Umbilical cord (tissue), 2 donors: Measurements from ENCODE around the gene INVS. TPM values are rescaled to one million over a fixed set of nuclear protein-coding genes. Genes with fewer than 3 reads are reported as not detected.
A peak's percentile ranks its signal among the peaks of the same experiment; 100 is the strongest.
"Not testable (repeated sequence)": the region's sequence is repeated elsewhere in the genome, so short reads cannot be mapped to it uniquely, and the experiment has no call there.

Experiments
- DNase-seq: peaks from one replicate; pipeline ENCODE4 v3.0.0-alpha.2; 2015; ENCODE audit warnings: low spot score
- total RNA-seq: library from RNA; depleted of rRNA; stranded (reverse); fragments of >200 nt; gene quantifications from one replicate; pipeline ENCODE4 v1.2.3, GENCODE V29; 2014; ENCODE audit warnings: low replicate concordance; ENCODE audit not compliant: insufficient read depth

The INVS gene, protein sequence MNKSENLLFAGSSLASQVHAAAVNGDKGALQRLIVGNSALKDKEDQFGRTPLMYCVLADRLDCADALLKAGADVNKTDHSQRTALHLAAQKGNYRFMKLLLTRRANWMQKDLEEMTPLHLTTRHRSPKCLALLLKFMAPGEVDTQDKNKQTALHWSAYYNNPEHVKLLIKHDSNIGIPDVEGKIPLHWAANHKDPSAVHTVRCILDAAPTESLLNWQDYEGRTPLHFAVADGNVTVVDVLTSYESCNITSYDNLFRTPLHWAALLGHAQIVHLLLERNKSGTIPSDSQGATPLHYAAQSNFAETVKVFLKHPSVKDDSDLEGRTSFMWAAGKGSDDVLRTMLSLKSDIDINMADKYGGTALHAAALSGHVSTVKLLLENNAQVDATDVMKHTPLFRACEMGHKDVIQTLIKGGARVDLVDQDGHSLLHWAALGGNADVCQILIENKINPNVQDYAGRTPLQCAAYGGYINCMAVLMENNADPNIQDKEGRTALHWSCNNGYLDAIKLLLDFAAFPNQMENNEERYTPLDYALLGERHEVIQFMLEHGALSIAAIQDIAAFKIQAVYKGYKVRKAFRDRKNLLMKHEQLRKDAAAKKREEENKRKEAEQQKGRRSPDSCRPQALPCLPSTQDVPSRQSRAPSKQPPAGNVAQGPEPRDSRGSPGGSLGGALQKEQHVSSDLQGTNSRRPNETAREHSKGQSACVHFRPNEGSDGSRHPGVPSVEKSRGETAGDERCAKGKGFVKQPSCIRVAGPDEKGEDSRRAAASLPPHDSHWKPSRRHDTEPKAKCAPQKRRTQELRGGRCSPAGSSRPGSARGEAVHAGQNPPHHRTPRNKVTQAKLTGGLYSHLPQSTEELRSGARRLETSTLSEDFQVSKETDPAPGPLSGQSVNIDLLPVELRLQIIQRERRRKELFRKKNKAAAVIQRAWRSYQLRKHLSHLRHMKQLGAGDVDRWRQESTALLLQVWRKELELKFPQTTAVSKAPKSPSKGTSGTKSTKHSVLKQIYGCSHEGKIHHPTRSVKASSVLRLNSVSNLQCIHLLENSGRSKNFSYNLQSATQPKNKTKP
- total RNA-seq: 72.2 TPM

DNA sequence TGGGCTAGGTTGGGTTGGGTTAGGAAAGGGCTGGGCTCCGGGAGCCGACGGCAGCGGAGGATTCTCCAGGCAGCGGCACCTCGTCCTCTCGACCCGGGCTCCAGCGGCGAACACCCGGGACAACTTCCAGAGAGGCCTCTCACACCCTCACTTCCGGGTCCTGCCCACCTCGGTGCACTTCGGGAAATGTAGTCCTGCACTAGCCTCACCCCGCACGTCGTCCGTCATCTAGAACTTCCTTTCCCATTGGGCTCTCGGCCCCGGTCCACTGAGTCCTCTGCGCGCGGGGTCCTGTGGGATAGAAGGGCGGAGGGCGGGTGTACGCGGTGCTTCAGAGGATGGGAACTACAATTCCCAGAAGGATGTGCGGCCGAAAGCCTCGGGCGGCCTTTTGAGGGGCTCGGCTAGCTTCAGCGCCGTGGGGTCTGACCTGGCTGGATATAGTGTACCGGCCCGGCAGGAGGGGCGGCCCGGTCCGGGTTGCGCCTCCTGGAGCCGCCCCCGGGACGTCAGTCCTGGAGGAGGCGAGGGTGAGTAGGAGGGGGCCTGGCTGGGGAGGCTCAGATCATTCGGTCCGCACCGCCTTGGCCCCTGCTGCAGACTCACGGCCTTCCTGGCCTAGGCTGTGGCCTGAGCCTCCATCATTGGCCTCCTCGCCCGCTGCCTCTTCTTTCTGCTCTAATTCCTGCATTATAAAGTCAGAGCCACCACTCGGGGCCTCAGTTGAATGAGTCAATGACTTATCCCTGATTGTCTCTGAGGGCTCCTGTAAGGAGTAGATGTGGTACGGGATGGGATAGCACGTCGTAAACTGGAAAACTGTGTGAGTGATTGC is at the start of gene INVS, which contains the start of gene ERP44:
Gene INVS, plus strand, starts transcription at position 357 of the 835 bp plus-strand sequence. CDS start 5,279 bp downstream, outside the sequence.
Gene ERP44, minus strand, starts transcription at position 114 of the 835 bp plus-strand sequence. CDS start 160 bp downstream, outside the sequence.
- DNase-seq: peak; percentile 100

DNA sequence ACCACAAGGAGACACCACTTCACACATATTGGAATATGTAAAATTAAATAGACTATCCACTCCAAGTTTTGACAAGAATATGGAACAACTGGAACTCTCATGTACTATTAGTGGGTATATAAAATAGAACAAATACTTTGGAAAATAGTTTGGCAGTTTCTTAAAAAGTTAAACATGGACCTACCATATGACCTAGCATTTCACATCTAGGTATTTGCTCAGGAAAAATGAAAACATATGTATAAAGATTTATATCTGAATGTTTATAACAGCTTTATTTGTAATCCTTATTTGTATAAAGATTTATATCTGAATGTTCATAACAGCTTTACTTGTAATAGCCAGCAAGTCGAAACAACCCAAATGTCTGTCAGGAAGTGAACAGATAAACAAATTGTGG is 49.5 kb upstream of the INVS start:
- no peak for DNase-seq

DNA sequence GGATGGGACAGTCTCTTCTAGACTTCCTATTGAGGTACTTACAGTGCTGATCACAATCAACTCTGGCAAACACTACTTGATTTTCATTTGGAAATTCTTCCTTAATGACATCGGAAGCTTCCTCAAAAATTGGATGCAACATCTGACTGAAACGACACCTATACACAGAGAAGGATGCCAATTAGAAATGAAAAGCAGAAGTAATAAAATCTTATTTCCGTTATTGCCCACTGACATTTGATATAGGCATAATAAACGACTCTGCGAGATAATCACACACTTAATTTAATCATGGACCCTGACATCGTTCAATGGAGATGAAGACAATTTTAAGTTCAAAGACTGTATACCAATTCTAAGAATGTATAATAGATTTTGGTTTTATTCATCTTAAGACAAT is 46.7 kb upstream of the INVS start:
- DNase-seq: no peak

DNA sequence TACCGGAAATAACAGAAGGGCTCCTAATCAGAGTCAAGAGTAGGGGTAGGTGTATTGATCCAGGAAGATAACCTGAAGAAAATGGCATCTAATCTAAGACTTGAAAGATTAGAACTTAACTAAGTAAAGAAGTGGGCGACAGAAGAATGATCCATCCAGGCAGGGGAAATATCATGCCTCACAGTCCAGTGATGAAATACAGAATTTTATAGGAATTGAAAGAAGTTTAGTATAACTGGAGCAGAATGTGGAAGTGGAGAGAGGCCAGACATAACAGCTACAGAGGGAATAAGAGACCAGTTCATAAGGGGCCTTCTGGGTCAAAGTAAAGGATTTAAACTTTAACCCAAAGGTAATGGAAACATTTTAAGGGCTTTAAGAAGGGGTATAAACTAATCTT is 42.5 kb upstream of the INVS start:
- no peak for DNase-seq

DNA sequence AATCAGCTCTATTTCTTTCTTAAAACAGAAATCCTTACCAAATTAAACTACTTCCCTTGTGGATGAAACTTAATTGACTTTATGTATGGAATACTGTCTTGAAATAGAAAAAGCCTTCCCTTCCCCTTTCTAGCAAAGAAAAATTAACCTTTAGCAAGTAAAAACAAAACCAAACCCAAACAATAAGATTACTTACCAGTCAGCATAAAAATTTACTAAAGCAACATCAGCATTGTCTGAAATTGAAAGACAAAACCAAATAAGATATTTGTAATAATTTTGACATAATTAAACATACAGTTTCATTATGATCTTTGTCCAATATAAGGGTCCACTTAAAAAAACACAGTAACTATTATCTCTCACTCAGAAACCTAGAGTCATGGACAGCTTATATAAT is 41.4 kb upstream of the INVS start:
- no peak for DNase-seq

DNA sequence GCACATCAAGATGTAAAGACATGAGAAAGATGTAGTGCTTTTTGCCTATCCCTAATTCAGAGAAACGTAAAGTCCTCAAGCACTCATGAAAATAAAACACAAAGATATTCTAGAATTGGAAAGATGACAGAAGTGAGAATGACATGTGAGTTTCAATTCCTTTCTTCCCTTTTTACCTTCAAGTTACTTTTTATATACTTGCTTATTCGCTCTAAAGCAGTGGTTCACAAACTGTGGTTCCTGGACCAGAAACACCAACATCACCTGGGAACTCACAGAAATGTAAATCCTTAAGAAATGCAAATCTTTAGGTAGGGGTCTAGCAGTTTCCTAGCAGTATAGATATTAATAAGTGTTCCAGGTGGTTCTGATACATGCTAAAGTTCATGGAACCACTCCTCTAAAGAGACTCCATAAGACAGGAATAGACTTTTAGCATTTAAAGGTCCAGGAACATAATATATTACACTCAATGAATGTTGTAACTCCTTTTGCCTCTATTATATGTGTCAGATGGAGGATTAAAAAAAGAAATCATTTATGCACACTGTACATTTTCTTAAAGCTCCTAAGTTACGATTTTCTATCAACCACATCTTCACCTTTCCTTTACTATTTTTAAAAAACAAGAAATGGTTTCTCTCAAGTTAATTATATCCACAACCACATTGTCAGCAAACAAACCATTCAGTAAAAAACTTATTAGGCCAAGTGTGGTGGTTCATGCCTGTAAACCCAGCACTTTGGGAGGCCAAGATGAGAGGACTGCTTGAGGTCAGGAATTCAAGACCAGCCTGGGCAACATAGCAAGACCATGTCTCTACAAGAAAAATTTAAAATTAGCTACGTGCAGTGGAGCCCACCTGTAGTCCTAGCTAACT is 40.1 kb upstream of the INVS start:
- no peak for DNase-seq

DNA sequence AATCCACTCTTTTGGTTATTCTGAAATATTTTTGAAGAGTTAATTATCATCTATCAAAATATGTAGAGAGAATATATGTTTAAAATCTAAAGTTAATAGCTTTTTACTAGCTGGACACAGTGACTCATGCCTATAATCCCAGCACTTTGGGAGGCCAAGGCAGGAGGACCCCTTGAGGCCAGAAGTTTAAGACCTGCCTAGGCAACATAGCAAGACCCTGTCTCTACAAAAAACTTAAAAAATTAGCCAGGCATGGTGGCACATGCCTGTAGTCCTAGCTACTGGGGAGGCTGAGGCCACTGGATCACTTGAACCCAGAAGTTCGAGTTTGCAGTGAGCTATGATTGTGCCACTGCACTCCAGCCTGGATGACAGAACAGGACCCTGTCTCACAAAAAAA is 36.4 kb upstream of the INVS start:
- DNase-seq: not testable (repeated sequence)

DNA sequence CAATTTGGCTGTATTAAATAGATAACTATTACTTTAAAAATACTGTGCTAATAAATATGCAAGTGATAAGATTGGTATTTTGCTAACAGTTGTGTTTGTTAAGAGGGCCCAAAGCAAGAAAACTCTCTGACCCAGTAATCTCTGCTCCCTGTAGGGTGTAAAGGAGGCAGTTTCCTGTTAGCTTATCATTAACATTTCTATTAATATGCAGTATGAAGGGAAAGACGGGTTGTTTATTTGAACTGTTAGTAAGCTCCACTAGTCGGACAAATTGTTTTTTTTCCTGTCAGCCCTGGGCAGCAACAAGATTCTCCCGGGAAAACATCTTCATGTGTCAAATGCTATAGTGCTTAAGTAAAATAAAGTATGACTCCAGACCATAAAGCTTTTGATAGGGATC is 35.9 kb upstream of the INVS start:
- no peak for DNase-seq

DNA sequence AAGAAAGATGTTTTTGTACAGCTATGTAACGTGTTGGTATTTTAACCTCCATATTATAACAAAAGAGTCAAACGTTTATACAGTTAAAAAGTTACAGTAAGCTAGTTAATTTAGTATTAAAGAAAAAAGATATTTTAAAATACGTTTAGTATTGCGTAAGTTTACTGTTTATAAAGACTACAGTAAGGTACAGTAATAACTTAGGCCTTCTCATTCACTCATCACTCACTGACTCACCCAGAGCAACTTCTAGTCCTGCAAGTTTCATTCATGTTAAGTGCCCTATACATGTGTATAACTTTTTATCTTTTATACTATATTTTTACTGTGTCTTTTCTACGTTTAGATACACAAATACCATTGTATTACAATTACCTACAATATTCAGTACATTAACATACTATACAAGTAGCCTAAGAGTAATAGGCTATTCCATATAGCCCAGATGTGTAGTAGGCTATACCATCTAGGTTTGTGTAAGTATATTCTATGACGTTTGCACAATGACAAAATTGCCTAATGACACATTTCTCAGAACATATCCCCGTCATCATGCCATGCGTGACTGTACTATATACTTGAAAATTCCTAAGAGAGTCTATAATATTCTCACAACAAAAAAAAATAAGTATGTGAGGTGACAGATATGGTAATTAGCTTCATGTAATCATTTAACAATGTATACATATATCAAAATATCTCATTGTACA is 34.0 kb upstream of the INVS start:
- no peak for DNase-seq

DNA sequence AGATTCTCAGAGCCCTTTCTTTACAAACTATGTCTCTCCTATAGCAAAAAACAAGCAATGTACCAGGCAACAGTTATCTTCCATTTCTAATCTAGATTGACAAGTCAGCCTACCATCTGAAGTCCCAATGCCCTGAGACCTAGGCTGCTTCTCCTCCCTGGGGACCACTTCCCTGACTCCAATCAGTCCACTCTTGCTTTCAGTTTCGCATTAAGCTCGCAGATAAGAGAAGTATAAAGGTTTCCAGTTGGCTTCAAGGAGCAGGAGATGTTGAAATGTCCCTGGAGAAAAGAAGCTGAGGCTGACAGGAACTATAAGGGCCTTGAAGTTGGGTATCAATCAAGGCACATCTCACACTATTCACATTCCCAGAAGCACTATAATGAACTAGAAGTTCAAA is 32.5 kb upstream of the INVS start:
- peak; percentile 33 for DNase-seq

DNA sequence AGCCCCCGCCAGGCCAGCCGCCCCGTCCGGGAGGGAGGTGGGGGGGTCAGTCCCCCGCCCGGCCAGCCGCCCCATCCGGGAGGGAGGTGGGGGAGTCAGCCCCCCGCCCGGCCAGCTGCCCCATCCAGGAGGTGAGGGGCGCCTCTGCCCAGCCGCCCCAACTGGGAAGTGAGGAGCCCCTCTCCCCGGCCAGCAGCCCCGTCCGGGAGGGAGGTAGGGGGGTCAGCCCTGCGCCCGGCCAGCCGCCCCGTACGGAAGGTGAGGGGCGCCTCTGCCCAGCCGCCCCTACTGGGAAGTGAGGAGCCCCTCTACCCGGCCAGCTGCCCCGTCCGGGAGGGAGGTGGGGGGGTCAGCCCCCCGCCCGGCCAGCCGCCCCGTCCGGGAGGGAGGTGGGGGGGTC is 31.1 kb upstream of the INVS start:
- not testable (repeated sequence) for DNase-seq

DNA sequence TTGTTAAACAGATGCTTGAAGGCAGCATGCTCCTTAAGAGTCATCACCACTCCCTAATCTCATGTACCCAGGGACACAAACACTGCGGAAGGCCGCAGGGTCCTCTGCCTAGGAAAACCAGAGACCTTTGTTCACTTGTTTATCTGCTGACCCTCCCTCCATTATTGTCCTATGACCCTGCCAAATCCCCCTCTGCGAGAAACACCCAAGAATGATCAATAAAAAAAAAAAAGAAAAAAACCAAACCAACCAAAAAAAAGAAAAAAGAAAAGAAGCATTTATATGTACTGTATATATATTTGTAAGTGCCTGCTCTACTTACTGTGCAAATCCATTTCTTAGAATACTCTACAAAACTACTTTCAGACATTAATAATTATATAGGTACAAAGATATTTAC is 30.0 kb upstream of the INVS start:
- DNase-seq: not testable (repeated sequence)

DNA sequence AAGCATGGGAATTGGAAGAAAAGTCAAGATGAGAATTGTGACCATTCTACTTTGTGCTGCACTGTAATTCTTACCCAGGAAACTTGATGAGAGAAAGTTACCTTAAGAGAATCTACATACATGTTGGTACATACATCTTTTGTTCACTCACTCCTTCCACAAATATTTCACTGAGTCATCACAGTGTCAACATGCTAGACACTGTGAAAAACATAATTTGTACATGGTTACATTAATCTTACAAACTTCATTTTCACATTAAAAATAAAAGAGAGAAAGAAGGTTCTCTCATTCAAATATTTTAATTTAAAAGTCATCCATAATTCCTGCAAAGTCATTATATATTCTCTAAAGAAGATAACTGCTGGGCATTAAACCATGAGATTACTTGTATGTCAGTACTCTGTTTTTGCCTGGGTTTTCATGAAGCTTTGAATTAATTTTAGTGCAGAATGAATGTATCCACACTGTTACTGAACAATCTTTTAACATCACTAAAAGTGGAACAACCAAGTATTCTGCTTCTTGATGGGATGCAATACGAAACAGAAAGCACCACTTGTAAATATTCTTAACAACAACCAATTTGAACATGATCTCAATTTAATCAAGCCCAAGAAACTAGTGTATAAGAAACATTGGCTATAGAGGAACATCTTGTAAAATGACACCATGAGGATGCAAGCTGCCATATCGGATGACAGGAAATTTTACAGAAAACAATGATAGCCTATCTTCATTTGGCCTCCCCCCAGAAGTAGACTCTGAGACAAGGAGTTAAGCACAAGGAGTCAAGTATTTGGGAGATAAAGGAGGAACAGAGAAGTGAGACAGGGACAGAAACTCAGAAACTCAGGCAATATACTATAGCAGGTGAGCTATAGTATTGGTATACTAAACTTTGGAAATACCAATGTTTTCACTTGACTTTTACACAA is 28.7 kb upstream of the INVS start:
- DNase-seq: no peak

DNA sequence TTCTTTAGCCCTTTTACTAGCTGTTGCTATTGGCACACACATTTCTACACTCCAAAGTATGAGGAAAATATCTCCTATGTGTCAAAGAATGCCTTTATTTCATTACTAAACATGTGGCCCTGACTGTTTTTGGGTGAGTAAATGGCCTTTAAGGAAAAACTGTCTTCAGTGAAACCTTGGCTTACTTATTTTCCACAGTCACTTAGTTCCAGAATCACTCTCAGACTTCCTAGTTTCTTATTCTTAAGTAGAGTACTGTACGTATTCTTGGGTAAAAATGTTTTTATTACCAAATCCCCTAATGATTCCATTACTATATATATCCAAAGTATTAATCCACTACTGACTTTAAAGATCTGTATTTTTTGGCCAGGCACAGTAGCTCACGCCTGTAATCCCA is 27.8 kb upstream of the INVS start:
- DNase-seq: no peak

DNA sequence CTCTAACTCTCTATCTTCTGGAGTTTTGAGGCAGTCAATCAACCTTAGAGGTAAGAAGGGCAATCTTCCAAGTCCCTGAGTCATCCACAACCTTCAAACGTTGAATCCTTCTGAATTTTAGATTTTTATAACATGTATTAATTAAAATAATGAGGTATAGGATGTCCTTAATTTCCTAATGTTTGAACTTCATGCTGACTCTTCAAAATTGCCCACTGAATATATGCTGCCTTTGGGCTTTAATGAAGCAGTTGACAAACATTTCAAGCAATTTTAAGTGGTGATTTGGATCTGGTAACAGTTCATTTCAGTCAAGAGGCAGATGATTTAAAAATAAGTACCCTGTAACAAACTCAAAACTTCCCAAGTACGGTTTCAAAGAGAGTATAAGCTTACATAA is 26.2 kb upstream of the INVS start:
- DNase-seq: no peak

DNA sequence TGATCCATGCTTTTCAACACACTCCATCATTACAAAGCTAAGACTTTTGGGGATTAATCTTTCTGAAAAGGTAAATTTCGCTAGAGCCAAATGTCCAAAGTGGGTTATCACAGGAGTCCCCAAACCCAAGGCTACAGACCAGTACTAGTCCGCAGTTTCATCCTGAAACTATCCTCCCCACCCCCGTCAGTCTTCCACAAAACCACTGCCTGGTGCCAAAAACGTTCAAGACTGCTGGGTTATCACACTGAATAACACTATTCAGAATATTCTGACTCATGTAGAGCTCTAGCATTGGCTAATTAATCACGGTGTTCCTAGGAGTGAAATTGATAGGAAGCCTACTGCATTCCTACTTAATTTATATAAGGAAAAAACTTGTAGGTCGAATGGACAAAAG is 24.9 kb upstream of the INVS start:
- no peak for DNase-seq

DNA sequence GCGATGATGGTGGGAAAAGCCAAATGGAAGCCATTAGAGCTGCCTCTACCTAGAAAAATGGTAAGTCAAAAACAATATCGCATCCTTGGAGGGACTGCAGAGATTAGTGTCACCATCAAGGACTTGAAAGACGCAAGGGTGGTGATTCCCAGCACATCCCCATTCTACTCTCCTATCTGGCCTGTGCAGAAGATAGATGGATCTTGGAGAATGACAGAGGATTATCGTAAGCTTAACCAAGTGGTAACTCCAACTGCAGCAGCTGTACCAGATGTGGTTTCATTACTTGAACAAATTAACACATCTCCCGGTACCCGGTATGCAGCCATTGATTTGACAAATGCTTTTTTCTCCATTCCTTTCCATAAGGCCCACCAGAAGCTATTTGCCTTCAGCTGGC is 24.1 kb upstream of the INVS start:
- no peak for DNase-seq

DNA sequence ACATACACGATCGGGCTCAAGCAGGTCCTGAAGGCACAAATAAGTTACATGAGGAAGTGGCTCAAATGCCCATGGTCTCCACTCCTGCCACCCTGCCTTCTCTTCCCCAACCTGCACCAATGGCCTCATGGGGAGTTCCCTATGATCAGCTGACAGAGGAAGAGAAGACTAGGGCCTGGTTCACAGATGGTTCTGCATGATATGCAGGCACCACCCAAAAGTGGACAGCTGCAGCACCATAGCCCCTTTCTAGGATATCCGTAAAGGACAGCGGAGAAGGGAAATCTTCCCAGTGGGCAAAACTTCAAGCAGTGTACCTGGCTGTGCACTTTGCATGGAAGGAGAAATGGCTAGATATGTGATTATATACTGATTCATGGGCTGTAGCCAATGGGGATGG is 22.8 kb upstream of the INVS start:
- DNase-seq: not testable (repeated sequence)
